ENCODE measurements around the gene SH3RF1. TPM values are rescaled to one million over a fixed set of nuclear protein-coding genes. Genes with fewer than 3 reads are reported as not detected.
A peak's percentile ranks its signal among the peaks of the same experiment; 100 is the strongest.

SH3RF1 gene
- total RNA-seq, 3 donors from 2014 or later, result 45.3 to 82.3 (median 65.5) TPM

DNA sequence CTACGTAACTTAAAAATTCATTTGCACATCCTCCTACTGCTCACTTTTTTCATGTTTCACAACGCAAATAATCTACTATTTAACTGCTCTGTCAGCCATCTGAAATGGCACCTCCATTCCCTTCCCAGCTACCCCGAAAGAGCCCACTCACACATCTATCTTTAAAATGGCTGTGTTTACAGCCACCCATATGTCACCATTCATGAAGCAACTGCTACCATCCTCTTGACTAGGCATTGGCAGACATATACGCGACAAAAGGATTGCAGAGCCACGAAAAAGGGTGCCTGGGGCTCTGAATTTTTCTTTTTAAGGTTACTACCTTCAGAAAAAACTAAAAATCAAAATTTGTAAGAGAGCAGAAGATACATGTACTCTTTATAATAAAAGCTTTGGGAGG lies 11.5 kb downstream of the SH3RF1 start:
- no peaks in the 10 kb centered on the region for H3K9me3 ChIP-seq
- ATAC-seq (no peak), DNase-seq (no peak)
- H3K4me3 ChIP-seq, result no peak overlapping the region
- H3K36me3 ChIP-seq (ENCODE audit: low read depth), result no peaks in the 10 kb centered on the region
- H3K4me1 ChIP-seq (ENCODE audit: low read depth), result peaks cover 11% of the 10 kb centered on the region
- intact Hi-C loops (cut with DNase I, micrococcal nuclease), result no loop called here
- TF ChIP-seq, protein P1, sequence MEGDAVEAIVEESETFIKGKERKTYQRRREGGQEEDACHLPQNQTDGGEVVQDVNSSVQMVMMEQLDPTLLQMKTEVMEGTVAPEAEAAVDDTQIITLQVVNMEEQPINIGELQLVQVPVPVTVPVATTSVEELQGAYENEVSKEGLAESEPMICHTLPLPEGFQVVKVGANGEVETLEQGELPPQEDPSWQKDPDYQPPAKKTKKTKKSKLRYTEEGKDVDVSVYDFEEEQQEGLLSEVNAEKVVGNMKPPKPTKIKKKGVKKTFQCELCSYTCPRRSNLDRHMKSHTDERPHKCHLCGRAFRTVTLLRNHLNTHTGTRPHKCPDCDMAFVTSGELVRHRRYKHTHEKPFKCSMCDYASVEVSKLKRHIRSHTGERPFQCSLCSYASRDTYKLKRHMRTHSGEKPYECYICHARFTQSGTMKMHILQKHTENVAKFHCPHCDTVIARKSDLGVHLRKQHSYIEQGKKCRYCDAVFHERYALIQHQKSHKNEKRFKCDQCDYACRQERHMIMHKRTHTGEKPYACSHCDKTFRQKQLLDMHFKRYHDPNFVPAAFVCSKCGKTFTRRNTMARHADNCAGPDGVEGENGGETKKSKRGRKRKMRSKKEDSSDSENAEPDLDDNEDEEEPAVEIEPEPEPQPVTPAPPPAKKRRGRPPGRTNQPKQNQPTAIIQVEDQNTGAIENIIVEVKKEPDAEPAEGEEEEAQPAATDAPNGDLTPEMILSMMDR (IDR thresholded peaks at IDR 0.05), result no peak

DNA sequence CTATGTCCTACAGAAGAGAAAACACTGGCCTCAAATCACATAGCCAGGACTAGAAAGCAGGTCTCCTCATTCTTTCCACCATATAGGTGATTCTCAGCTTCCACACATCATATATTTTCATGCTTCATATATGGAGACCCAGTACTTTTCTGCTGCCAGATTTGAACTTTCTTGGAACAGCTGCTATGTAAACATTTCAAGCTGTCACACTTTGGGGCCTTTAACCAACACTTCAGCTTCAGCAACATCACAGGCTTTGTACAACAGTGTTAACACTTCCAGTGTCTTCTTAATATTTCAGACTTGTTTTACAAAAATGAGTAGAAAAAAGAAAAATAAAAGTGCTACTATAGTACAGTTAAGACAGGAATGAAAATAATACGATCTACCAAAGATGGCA lies 12.6 kb downstream of the SH3RF1 start:
- ATAC-seq, result no peak
- intact Hi-C loops (cut with DNase I, micrococcal nuclease), result no loop called here
- no peak for DNase-seq
- H3K4me1 ChIP-seq (ENCODE audit: low read depth), result peaks cover 15% of the 10 kb centered on the region
- no peaks in the 10 kb centered on the region for H3K9me3 ChIP-seq
- no peak overlapping the region for H3K4me3 ChIP-seq
- no peaks in the 10 kb centered on the region for H3K36me3 ChIP-seq (ENCODE audit: low read depth)
- TF ChIP-seq, protein P1 (IDR thresholded peaks at IDR 0.05), result no peak

DNA sequence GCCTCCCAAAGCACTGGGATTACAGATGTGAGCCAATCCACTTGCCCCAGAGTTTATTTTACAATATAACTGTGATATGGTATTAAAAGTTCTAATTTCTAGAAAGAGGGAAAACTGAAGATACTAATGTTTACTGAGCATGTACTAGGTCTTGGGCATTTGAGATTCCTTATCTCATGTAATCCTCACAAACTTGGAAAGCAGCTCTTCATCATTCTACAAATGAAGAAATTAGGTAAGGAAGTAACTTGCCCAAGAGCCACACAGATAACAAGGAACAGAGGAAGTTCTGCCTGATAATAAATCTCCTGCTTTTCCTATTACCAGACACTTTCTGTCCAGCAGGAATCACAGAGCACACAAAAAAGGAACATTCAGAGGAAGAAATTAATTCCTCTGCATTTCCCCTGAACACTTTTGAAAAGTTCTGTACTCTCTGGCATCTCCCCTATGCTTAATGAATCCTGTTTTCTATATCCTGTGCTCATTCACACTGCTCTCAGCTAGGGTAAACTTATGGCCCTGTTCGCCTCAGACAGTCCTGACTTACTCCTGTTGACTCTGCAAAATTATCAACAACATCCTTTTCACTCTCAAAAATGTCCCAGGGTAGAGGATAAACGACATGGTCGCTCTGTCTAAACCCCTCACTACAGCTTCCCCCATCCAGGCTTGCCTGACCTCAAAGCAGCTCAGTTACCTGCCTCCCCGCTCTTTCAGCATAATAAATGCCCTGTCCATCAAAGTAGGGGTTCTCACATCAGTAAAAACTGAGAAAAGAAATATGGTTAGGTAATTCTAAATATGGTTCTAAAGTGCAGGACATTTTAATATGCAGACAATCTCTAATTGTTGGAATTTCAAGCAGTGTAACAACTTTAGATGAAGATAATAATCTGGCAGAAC lies 13.6 kb downstream of the SH3RF1 start:
- intact Hi-C loops (cut with DNase I, micrococcal nuclease), result no loop called here
- ATAC-seq (peak; percentile 37), DNase-seq (no peak)
- no peak overlapping the region for H3K4me3 ChIP-seq
- TF ChIP-seq, protein P1 (IDR thresholded peaks at IDR 0.05), result no peak
- no peaks in the 10 kb centered on the region for H3K9me3 ChIP-seq
- H3K4me1 ChIP-seq (ENCODE audit: low read depth), result peaks cover 25% of the 10 kb centered on the region
- no peaks in the 10 kb centered on the region for H3K36me3 ChIP-seq (ENCODE audit: low read depth)

DNA sequence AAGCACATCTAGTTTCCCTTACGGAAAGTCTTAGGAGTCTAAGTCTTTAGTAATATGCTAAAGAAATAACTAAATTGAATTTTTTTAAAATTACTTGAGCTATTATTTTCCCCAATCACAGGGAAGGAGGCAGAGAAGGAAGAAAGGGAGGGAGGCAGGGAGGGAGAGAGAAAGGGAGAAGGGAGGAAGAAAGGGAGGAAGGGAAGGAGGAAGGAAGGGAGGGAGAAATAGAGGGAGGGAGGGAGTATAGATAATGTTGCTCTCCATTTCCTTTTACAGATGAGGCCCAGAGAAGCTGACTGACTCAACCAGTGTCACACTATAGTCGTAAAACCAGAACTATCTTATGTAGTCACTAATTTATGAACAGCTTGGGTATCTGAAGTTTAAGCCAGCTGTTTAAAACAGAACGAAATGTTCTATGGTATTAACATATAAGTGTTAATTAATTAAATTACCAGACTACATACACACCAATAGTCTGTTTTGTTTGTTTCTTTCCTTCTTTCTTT lies 14.6 kb downstream of the SH3RF1 start:
- ATAC-seq (peak; percentile 68), DNase-seq (no peak)
- H3K36me3 ChIP-seq (ENCODE audit: low read depth), result no peaks in the 10 kb centered on the region
- TF ChIP-seq, protein P1 (IDR thresholded peaks at IDR 0.05), result no peak
- peaks cover 29% of the 10 kb centered on the region for H3K4me1 ChIP-seq (ENCODE audit: low read depth)
- no peak overlapping the region for H3K4me3 ChIP-seq
- intact Hi-C loops (cut with DNase I, micrococcal nuclease), result no loop called here
- no peaks in the 10 kb centered on the region for H3K9me3 ChIP-seq

DNA sequence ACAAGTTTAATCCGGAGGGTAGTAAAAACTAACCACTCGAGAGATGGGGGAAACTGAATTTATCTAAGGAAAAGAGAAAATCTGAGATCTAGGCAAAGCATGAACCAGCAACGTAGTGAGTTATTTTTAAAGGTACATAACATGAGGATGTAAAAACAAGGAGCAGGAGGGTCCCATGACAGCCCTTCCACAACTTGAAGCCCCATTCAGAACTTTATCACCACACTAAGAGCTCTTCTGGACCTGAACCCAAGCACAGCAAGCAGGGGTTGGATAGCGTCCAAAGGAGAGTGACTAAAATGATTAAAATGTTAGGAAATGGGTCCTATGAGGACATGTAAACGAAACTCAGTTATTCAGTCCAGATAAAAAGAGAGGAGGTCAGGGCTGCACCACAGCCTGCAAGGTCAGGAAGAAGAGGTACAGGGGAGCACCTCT lies 16.2 kb downstream of the SH3RF1 start:
- TF ChIP-seq, protein P1 (IDR thresholded peaks at IDR 0.05), result no peak
- H3K4me1 ChIP-seq (ENCODE audit: low read depth), result peaks cover 43% of the 10 kb centered on the region
- H3K9me3 ChIP-seq, result no peaks in the 10 kb centered on the region
- no peaks in the 10 kb centered on the region for H3K36me3 ChIP-seq (ENCODE audit: low read depth)
- DNase-seq, result peak in 1 of 3 donors; percentile 29
- H3K4me3 ChIP-seq, result no peak overlapping the region
- intact Hi-C loops (cut with DNase I, micrococcal nuclease), result no loop called here
- ATAC-seq, result no peak
